Subcutaneous abdominal adipose tissue (tissue), 5 donors: ENCODE measurements around the gene ISOC2.

Experiments used
- H3K27ac ChIP-seq: one replicate; pipeline ENCODE4 v1.7.0; 2013; ENCODE audit warnings: low read depth, mild to moderate bottlenecking, inconsistent platforms, low read length, moderate library complexity
- H3K27me3 ChIP-seq, 5 donors: one replicate each; pipeline ENCODE4 v1.7.0; 2013; ENCODE audit warnings: low read length in 5 of 5, inconsistent platforms in 1 of 5; ENCODE audit not compliant: control insufficient read depth in 5 of 5, insufficient read depth in 4 of 5
- H3K36me3 ChIP-seq, 5 donors: one replicate each; pipeline ENCODE4 v1.7.0; 2013; ENCODE audit warnings: low read length in 5 of 5; ENCODE audit not compliant: control insufficient read depth in 5 of 5, insufficient read depth in 5 of 5
- H3K4me1 ChIP-seq, 5 donors: one replicate each; pipeline ENCODE4 v1.7.0; 2013; ENCODE audit warnings: low read length in 5 of 5, mild to moderate bottlenecking in 3 of 5, moderate library complexity in 1 of 5; ENCODE audit not compliant: control insufficient read depth in 5 of 5, insufficient read depth in 5 of 5
- H3K4me3 ChIP-seq, 5 donors: one replicate each; pipeline ENCODE4 v1.7.0; 2013; ENCODE audit warnings: low read length in 5 of 5, low read depth in 1 of 5
- H3K9ac ChIP-seq, 5 donors: one replicate each; pipeline ENCODE4 v1.7.0; 2013; ENCODE audit warnings: low read length in 5 of 5, mild to moderate bottlenecking in 4 of 5, moderate library complexity in 3 of 5
- H3K9me3 ChIP-seq, 5 donors: one replicate each; pipeline ENCODE4 v1.7.0; 2013; ENCODE audit warnings: low read length in 5 of 5; ENCODE audit not compliant: control insufficient read depth in 5 of 5
- donor health status: healthy.
- donor health status: healthy.
- donor health status: healthy.
- donor health status: healthy.
- donor health status: healthy.

Gene ISOC2

DNA sequence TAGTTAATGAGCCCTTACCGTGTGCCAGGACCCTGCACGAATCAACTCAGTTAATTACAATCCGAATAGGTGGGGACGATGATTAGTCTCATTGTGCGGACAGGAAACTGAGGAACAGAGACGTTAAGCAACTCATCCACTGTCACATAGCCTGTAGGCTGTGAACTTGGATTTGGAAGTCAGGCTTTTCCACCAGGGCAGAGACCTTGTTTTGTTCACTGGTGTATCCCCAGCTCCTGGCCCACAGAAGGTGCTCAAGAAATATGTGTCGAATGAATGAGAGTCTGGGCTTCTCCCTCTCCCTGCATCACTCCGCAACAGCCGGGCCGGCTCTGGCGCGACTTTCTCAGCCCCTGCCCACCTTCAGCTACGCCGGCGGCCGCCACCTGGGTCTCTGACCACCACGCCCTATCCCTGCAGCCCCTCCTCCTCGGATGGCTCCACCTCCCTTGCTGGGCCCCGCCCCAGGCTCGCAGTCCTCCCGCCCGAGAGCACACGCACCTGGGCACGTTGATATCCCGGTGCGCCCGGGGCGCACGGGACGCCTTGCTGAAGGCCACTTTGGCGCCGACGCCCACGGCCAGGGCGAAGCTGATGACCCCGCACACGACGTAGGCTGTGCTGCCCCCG, 19.6 kb downstream of the ISOC2 start:
- no peak overlapping the region for H3K9ac ChIP-seq
- H3K27ac ChIP-seq, result no peak overlapping the region
- H3K4me1 ChIP-seq, result peaks cover 0 to 20% (median 6%) of the 10 kb centered on the region in 5 donors
- H3K9me3 ChIP-seq, result peaks cover 0 to 4% (median 0%) of the 10 kb centered on the region in 5 donors
- peaks cover 38 to 72% (median 63%) of the 10 kb centered on the region in 5 donors for H3K27me3 ChIP-seq
- H3K36me3 ChIP-seq, result no peaks in the 10 kb centered on the region
- no peak overlapping the region for H3K4me3 ChIP-seq

DNA sequence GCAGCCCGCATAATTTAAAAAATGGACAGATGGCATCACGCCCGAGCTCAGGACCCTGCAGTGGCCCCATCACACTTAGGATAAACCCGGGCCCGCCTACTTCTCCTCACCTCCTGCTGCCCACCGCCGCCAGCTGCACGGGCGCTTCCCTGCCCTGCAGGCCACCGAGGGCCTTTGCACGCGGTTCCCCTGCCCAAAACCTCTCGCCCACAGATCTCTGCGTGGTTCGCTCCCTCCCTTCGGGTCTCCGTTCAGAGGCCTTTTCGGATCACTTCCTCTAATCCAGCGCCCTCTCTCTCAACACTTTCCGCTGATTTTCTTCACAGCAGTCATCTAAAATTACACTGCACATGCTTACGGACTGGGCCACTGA, 20.1 kb downstream of the ISOC2 start:
- Histone ChIP-seq H3K9ac (no peak overlapping the region), H3K36me3 (no peaks in the 10 kb centered on the region), H3K27me3 (peaks cover 38 to 73% (median 63%) of the 10 kb centered on the region in 5 donors), H3K27ac (no peak overlapping the region), H3K9me3 (peaks cover 0 to 4% (median 0%) of the 10 kb centered on the region in 5 donors), H3K4me1 (peaks cover 0 to 20% (median 6%) of the 10 kb centered on the region in 5 donors), H3K4me3 (no peak overlapping the region)

DNA sequence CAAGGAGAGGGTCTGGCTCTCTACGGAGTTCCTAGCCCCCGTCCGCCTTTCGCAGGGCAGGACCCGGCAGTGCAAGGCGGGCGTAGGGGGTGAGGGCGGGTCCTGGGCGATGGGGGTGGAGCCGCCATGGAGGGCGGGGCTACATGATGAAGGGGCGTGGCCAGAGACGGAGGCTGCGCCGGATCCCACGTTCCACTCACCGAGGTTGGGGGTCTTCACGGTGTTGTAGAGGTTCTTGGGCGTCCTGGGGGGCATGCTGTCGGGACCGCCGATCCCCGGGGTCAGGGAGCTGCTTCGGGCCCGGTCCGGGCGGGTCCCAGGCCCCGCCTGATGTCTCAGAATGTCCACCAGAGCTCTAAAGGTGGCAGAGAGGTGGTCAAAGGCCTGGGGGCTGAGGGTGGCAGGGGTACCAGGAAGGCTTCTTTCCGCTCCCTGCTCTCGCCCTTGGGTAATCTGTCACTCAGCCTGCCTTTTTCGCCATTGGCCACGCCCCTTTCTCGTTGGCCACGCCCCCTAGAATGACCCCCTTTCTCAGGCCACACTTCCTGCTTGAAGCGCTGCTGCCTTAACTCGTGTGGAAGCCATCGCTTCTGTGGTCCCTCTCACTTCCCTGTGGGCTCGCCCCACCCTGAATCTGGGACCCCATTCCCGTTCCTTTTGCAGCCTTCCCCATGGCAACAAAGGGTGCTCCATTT, 20.9 kb downstream of the ISOC2 start:
- no peaks in the 10 kb centered on the region for H3K36me3 ChIP-seq
- peaks cover 38 to 73% (median 63%) of the 10 kb centered on the region in 5 donors for H3K27me3 ChIP-seq
- peaks cover 0 to 20% (median 6%) of the 10 kb centered on the region in 5 donors for H3K4me1 ChIP-seq
- H3K4me3 ChIP-seq, result no peak overlapping the region
- H3K27ac ChIP-seq, result no peak overlapping the region
- peaks cover 0 to 4% (median 0%) of the 10 kb centered on the region in 5 donors for H3K9me3 ChIP-seq
- H3K9ac ChIP-seq, result no peak overlapping the region

DNA sequence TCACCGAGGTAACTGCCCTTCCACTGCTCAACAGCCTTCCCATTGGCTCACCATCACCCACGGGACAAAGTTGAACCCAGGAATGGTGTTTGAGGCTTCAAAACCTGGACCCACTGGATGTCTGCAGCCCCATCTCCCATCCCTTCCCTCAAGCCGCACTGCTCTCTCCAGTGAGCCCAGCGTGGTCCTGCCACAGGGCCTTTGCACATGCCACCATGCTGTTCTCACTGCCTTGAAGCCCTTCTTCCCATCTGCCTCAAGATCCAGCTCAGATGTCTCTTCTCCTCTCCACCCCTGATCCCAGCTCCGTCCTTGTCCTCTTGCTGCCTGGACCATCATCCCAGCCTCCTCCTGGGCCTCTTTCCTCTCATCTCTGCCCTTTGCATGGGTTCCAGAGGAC, 22.4 kb downstream of the ISOC2 start:
- Histone ChIP-seq H3K9me3 (peaks cover 0 to 4% (median 0%) of the 10 kb centered on the region in 5 donors), H3K4me1 (peaks cover 0 to 20% (median 6%) of the 10 kb centered on the region in 5 donors), H3K27ac (no peak overlapping the region), H3K36me3 (no peaks in the 10 kb centered on the region), H3K27me3 (peaks cover 32 to 62% (median 55%) of the 10 kb centered on the region in 5 donors), H3K9ac (no peak overlapping the region), H3K4me3 (no peak overlapping the region)

DNA sequence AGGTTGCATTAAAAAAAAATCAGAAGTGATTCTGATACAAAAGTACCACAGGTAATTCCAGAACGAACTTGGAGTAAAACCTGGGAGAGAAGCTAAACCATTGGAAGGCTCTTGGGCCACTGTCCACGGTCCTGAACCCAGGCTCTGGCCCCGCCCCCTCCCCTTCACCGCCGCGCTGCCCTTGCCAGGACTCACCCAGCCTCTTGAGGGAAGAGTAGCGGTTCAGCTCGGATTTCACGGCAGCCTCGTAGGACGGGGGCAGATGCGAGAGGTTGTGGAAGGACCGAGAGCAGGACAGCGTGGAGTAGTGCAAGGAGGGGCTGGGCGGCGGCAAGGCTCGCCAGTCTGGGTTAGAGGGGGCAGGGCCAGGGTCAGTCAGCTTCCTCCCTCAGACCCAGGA, 24.0 kb downstream of the ISOC2 start:
- Histone ChIP-seq H3K4me3 (no peak overlapping the region), H3K9ac (no peak overlapping the region), H3K27me3 (peaks cover 43 to 69% (median 64%) of the 10 kb centered on the region in 5 donors), H3K27ac (no peak overlapping the region), H3K36me3 (no peaks in the 10 kb centered on the region), H3K9me3 (peaks cover 0 to 4% (median 0%) of the 10 kb centered on the region in 5 donors), H3K4me1 (peaks cover 0 to 20% (median 6%) of the 10 kb centered on the region in 5 donors)

DNA sequence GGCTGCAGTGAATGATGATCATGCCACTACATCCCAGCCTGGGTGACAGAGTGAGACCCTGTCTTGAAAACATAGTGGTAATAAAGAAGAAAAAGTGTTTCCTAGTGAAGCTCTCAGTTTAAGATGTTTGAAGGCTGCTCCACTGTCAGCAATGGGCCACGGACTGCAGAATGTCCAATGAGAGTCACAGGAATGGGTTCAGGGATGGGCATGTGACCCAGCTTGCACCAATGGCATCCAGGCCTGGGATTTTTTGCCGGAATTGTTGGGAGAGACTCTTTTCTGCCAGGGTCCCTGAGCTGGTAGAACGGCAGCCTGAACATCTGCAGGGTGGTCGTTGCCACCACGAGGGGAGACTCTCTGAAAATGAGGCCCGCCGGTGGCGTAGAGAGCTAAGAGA, 24.6 kb downstream of the ISOC2 start:
- Histone ChIP-seq H3K4me1 (peaks cover 0 to 19% (median 6%) of the 10 kb centered on the region in 5 donors), H3K9ac (no peak overlapping the region), H3K9me3 (peaks cover 0 to 4% (median 0%) of the 10 kb centered on the region in 5 donors), H3K27me3 (peaks cover 46 to 72% (median 67%) of the 10 kb centered on the region in 5 donors), H3K4me3 (no peak overlapping the region), H3K36me3 (no peaks in the 10 kb centered on the region), H3K27ac (no peak overlapping the region)

DNA sequence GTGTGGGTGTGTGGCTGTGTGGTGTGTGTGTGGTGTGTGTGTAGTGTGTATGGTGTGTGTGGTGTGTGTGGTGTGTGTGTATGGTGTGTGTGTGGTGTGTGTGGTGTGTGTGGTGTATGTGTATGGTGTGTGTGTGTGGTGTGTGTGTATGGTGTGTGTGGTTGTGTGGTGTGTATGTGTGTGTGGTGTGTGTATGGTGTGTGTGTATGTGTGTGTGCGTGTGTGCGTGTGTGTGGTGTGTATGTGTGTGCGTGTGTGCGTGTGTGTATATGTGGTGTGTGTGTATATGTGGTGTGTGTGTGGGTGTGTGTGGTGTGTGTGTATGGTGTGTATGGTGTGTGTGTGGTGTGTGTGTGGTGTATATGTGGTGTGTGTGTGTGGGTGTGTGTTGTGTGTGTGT, 26.4 kb downstream of the ISOC2 start:
- Histone ChIP-seq H3K9me3 (peaks cover 0 to 4% (median 0%) of the 10 kb centered on the region in 5 donors), H3K36me3 (no peaks in the 10 kb centered on the region), H3K4me1 (peaks cover 0 to under 1% (median 0%) of the 10 kb centered on the region in 5 donors), H3K4me3 (no peak overlapping the region), H3K27me3 (peaks cover 44 to 72% (median 61%) of the 10 kb centered on the region in 5 donors), H3K27ac (no peak overlapping the region), H3K9ac (no peak overlapping the region)

DNA sequence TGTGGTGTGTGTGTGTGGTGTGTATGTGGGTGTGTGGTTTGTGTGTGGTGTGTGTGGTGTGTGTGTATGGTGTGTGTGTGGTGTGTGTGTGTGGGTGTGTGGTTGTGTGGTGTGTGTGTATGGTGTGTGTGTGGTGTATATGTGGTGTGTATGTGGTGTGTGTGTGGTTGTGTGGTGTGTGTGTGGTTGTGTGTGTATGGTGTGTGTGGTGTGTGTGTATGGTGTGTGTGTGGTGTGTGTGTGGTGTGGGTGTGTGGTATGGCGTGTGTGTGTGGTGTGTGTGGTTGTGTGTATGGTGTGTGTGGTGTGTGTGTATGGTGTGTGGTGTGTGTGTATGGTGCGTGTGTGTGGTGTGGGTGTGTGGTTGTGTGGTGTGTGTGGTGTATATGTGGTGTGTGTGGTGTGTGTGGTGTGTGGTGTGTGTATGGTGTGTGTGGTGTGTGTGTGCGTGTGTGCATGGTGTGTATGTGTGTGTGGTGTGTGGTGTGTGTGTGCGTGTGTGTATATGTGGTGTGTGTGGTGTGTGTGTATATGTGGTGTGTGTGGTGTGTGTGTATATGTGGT, 27.0 kb downstream of the ISOC2 start:
- peaks cover 0 to 4% (median 0%) of the 10 kb centered on the region in 5 donors for H3K9me3 ChIP-seq
- no peaks in the 10 kb centered on the region for H3K4me1 ChIP-seq
- no peak overlapping the region for H3K4me3 ChIP-seq
- H3K27ac ChIP-seq, result no peak overlapping the region
- no peaks in the 10 kb centered on the region for H3K36me3 ChIP-seq
- no peak overlapping the region for H3K9ac ChIP-seq
- peaks cover 45 to 72% (median 64%) of the 10 kb centered on the region in 5 donors for H3K27me3 ChIP-seq

DNA sequence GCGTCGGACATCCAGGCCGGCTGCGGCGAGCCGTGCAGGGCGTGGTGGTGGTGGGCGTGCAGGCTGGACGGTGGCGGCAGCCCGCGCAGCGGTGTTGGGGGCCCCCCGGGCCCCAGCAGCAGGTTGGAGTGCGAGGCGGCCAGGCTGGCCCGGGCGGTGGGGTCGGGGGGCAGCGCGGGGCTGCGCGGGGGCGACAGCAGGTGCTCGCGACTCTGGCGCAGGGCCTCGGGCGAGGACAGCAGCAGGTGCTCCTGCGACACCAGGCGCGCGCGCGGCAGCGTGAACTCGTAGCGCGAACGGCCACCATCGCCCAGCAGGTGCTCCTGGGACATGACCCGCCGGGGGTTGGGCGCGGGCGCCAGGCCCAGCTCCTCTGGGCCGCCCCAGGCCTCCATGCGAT, 28.1 kb downstream of the ISOC2 start:
- Histone ChIP-seq H3K9ac (no peak overlapping the region), H3K4me1 (no peaks in the 10 kb centered on the region), H3K4me3 (no peak overlapping the region), H3K36me3 (no peaks in the 10 kb centered on the region), H3K27me3 (peaks cover 43 to 67% (median 64%) of the 10 kb centered on the region in 5 donors), H3K27ac (no peak overlapping the region), H3K9me3 (no peaks in the 10 kb centered on the region)
